ENCODE data around the gene ARID3C. TPM values are rescaled to one million over a fixed set of nuclear protein-coding genes. Genes with fewer than 3 reads are reported as not detected.

ARID3C gene
- total and polyA plus RNA-seq, 2 experiments from 2014 or later: 0.49 TPM; not detected in 1

- TF ChIP-seq ZNF462 (CRISPR knock-in tag; IDR thresholded peaks at IDR 0.05): no peak
- TF ChIP-seq EZH2 (IDR thresholded peaks at IDR 0.05; ENCODE audit: low read depth, unreplicated experiment): no peak
- no peak for TF ChIP-seq ZNF114 (CRISPR knock-in tag; IDR thresholded peaks at IDR 0.05)
- TF ChIP-seq POLR2AphosphoS5 (IDR thresholded peaks at IDR 0.05; ENCODE audit: low read depth): no peak
- TF ChIP-seq CREB1 (CRISPR knock-in tag; IDR thresholded peaks at IDR 0.05; ENCODE audit: low read depth): no peak
- TF ChIP-seq STAT1 (IDR thresholded peaks at IDR 0.05; ENCODE audit: unreplicated experiment): no peak
- TF ChIP-seq JUNB (IDR thresholded peaks at IDR 0.05; ENCODE audit: unreplicated experiment): no peak
- TF ChIP-seq, protein P1, sequence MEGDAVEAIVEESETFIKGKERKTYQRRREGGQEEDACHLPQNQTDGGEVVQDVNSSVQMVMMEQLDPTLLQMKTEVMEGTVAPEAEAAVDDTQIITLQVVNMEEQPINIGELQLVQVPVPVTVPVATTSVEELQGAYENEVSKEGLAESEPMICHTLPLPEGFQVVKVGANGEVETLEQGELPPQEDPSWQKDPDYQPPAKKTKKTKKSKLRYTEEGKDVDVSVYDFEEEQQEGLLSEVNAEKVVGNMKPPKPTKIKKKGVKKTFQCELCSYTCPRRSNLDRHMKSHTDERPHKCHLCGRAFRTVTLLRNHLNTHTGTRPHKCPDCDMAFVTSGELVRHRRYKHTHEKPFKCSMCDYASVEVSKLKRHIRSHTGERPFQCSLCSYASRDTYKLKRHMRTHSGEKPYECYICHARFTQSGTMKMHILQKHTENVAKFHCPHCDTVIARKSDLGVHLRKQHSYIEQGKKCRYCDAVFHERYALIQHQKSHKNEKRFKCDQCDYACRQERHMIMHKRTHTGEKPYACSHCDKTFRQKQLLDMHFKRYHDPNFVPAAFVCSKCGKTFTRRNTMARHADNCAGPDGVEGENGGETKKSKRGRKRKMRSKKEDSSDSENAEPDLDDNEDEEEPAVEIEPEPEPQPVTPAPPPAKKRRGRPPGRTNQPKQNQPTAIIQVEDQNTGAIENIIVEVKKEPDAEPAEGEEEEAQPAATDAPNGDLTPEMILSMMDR (conservative IDR thresholded peaks at IDR 0.05; ENCODE audit: low read depth in 2 of 2): no peak
These were observed 22.5 kb upstream of the ARID3C start (continued) for GRCh38 chr9:34651321-34651720.

DNA sequence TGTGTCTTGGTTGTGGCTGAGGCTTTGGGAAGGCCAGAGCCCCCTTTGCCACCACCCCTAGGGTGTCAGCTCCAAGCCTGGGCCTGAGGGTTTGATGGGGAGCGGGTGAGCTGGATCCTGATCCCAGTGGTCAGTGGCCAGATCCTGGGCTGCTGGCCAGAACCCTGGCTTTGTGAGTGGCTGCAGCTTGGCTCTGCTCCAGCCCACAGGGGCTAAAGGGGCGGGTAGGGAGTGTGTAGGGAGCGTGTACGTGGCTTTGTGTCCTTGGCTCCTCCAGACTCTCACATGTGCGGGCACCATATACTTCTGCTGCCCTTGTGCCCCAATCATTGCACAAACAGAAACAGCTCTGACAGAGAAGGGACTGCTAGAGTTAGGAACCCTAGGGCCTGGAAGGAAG is 21.9 kb upstream of the ARID3C start:
- Histone ChIP-seq H3K79me2 (replicated peaks; ENCODE audit: insufficient read depth) (peaks cover 6% of the 10 kb centered on the region), H3F3A (replicated peaks; ENCODE audit: low read depth) (peaks cover 12% of the 10 kb centered on the region; the same call in 1 of the 2 replicates), H3K36me3 (ENCODE audit: insufficient read depth) (peaks cover 3% of the 10 kb centered on the region; the same call in 1 of the 2 replicates), H3K4me2 (no peak overlapping the region), H3K4me1 (ENCODE audit: insufficient read depth) (peaks cover 30% of the 10 kb centered on the region), H2AFZ (no peak overlapping the region), H3K27me3 (ENCODE audit: insufficient read depth) (no peaks in the 10 kb centered on the region), H3K4me3 (no peak overlapping the region), H4K20me1 (replicated peaks; ENCODE audit: insufficient read depth) (no peaks in the 10 kb centered on the region; the same call in none of the 2 replicates), H3K27ac (ENCODE audit: low read depth) (no peak overlapping the region), H3K9me2 (ENCODE audit: insufficient read depth) (no peaks in the 10 kb centered on the region)
- H3K27me3 Mint-ChIP-seq (ENCODE audit: insufficient read depth, low read depth, poor library complexity): peaks cover 19% of the 10 kb centered on the region
- DNase-seq (ENCODE audit: low spot score): no peak
- TF ChIP-seq JUNB (IDR thresholded peaks at IDR 0.05; ENCODE audit: unreplicated experiment) (no peak), EZH2 (IDR thresholded peaks at IDR 0.05; ENCODE audit: low read depth, unreplicated experiment) (no peak), ZNF331 (CRISPR knock-in tag; IDR thresholded peaks at IDR 0.05; ENCODE audit: low read depth) (no peak), ZNF114 (CRISPR knock-in tag; IDR thresholded peaks at IDR 0.05) (no peak)
- TF ChIP-seq, protein P2, sequence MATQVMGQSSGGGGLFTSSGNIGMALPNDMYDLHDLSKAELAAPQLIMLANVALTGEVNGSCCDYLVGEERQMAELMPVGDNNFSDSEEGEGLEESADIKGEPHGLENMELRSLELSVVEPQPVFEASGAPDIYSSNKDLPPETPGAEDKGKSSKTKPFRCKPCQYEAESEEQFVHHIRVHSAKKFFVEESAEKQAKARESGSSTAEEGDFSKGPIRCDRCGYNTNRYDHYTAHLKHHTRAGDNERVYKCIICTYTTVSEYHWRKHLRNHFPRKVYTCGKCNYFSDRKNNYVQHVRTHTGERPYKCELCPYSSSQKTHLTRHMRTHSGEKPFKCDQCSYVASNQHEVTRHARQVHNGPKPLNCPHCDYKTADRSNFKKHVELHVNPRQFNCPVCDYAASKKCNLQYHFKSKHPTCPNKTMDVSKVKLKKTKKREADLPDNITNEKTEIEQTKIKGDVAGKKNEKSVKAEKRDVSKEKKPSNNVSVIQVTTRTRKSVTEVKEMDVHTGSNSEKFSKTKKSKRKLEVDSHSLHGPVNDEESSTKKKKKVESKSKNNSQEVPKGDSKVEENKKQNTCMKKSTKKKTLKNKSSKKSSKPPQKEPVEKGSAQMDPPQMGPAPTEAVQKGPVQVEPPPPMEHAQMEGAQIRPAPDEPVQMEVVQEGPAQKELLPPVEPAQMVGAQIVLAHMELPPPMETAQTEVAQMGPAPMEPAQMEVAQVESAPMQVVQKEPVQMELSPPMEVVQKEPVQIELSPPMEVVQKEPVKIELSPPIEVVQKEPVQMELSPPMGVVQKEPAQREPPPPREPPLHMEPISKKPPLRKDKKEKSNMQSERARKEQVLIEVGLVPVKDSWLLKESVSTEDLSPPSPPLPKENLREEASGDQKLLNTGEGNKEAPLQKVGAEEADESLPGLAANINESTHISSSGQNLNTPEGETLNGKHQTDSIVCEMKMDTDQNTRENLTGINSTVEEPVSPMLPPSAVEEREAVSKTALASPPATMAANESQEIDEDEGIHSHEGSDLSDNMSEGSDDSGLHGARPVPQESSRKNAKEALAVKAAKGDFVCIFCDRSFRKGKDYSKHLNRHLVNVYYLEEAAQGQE (IDR thresholded peaks at IDR 0.05; ENCODE audit: unreplicated experiment): no peak
- H3K9me3 Mint-ChIP-seq: no peaks in the 10 kb centered on the region; the same call in 2 of the 3 replicates
- ATAC-seq: no peak
- peaks cover 26% of the 10 kb centered on the region for H3K36me3 Mint-ChIP-seq (ENCODE audit: low read depth)
- H3K4me1 Mint-ChIP-seq: peaks cover 51% of the 10 kb centered on the region
- H3K4me3 Mint-ChIP-seq: peak overlapping the region; percentile 80
- H3K27ac Mint-ChIP-seq: no peak overlapping the region

Data from GM23338 (cell line).